Chondrocyte (in vitro differentiated cells): Measurements from ENCODE around the gene UBAP1. TPM values are rescaled to one million over a fixed set of nuclear protein-coding genes. Genes with fewer than 3 reads are reported as not detected.

Experiments used
- DNase-seq: peaks from one replicate; pipeline ENCODE4 v3.0.0; 2021; ENCODE audit warnings: mixed read lengths, low spot score
- H3K27ac Mint-ChIP-seq: one replicate; pipeline ENCODE4 v1.8.0; 2021; ENCODE audit warnings: mild to moderate bottlenecking, moderate library complexity, mixed read lengths; ENCODE audit not compliant: unreplicated experiment
- H3K27me3 Mint-ChIP-seq: 2 replicates; pipeline ENCODE4 v1.8.0; 2021; ENCODE audit warnings: low read depth, mixed read lengths
- H3K36me3 Mint-ChIP-seq: 2 replicates; pipeline ENCODE4 v1.8.0; 2021; ENCODE audit warnings: low read depth, mixed read lengths
- H3K4me1 Mint-ChIP-seq: 2 replicates; pipeline ENCODE4 v1.8.0; 2021; ENCODE audit warnings: low read depth, mild to moderate bottlenecking, mixed read lengths
- H3K4me3 Mint-ChIP-seq: one replicate; pipeline ENCODE4 v1.8.0; 2021; ENCODE audit warnings: mild to moderate bottlenecking, moderate library complexity, mixed read lengths; ENCODE audit not compliant: unreplicated experiment
- H3K9me3 Mint-ChIP-seq: 2 replicates; pipeline ENCODE4 v1.8.0; 2021; ENCODE audit warnings: low read depth, mixed read lengths
- CTCF ChIP-seq: fragments of 200-600 bp; sonication (generic); IDR thresholded peaks from 2 replicates; pipeline ENCODE4 v1.5.0; 2021; ENCODE audit warnings: antibody characterized with exemption, mild to moderate bottlenecking, moderate library complexity
- total RNA-seq: library from RNA; stranded (reverse); gene quantifications from 3 replicates; pipeline ENCODE4 v1.2.1, GENCODE V29; 2021

UBAP1 gene
- total RNA-seq, 1 donor from 2014 or later, result 33.3 TPM

- TF ChIP-seq CTCF, result peak; percentile 75
- no peak for DNase-seq
- Mint-ChIP-seq H3K27ac (peak overlapping the region; percentile 64), H3K9me3 (no peaks in the 10 kb centered on the region), H3K36me3 (no peaks in the 10 kb centered on the region), H3K27me3 (no peaks in the 10 kb centered on the region), H3K4me1 (peaks cover 10% of the 10 kb centered on the region), H3K4me3 (no peak overlapping the region)
Measured at GRCh38 chr9:34139477-34140146, 39.2 kb upstream of the UBAP1 start.

GRCh38 chr9:34140853-34141252, 38.0 kb upstream of the UBAP1 start:
- Mint-ChIP-seq H3K27ac (no peak overlapping the region), H3K9me3 (no peaks in the 10 kb centered on the region), H3K4me1 (peaks cover 13% of the 10 kb centered on the region), H3K27me3 (no peaks in the 10 kb centered on the region), H3K4me3 (no peak overlapping the region), H3K36me3 (no peaks in the 10 kb centered on the region)
- TF ChIP-seq CTCF, result no peak
- no peak for DNase-seq

GRCh38 chr9:34143116-34143515, 35.7 kb upstream of the UBAP1 start:
- Mint-ChIP-seq H3K27me3 (no peaks in the 10 kb centered on the region), H3K27ac (no peak overlapping the region), H3K4me3 (no peak overlapping the region), H3K4me1 (peaks cover 13% of the 10 kb centered on the region), H3K36me3 (no peaks in the 10 kb centered on the region), H3K9me3 (no peaks in the 10 kb centered on the region)
- no peak for DNase-seq
- no peak for TF ChIP-seq CTCF

- peaks cover 2% of the 10 kb centered on the region for H3K27me3 Mint-ChIP-seq
- no peak overlapping the region for H3K4me3 Mint-ChIP-seq
- no peaks in the 10 kb centered on the region for H3K36me3 Mint-ChIP-seq
- DNase-seq, result no peak
- peaks cover 7% of the 10 kb centered on the region for H3K4me1 Mint-ChIP-seq
- no peak for TF ChIP-seq CTCF
- H3K27ac Mint-ChIP-seq, result no peak overlapping the region
- no peaks in the 10 kb centered on the region for H3K9me3 Mint-ChIP-seq
Measured at GRCh38 chr9:34145165-34145564, 33.7 kb upstream of the UBAP1 start.

GRCh38 chr9:34151398-34151797, 27.4 kb upstream of the UBAP1 start:
- Mint-ChIP-seq H3K4me1 (no peaks in the 10 kb centered on the region), H3K9me3 (no peaks in the 10 kb centered on the region), H3K36me3 (no peaks in the 10 kb centered on the region), H3K4me3 (no peak overlapping the region), H3K27ac (no peak overlapping the region), H3K27me3 (peaks cover 4% of the 10 kb centered on the region)
- TF ChIP-seq CTCF, result no peak
- DNase-seq, result no peak
